H9 (cell line): ENCODE measurements around the gene HAUS6. TPM values are rescaled to one million over a fixed set of nuclear protein-coding genes. Genes with fewer than 3 reads are reported as not detected.

ENCODE experiments used
- DNase-seq: peaks from one replicate; pipeline ENCODE4 v3.0.0-alpha.2; 2017
- H2AFZ ChIP-seq: one replicate; pipeline ENCODE4 v1.6.1; 2013; ENCODE audit warnings: mild to moderate bottlenecking, low read length, control low read depth, moderate library complexity
- H2AK5ac ChIP-seq: 2 replicates; pipeline ENCODE4 v1.6.1; 2013; ENCODE audit warnings: low read length, control low read depth, mixed read lengths; ENCODE audit not compliant: insufficient read length
- H2BK120ac ChIP-seq: one replicate; pipeline ENCODE4 v1.6.1; 2013; ENCODE audit warnings: low read depth, mild to moderate bottlenecking, low read length, control low read depth, inconsistent platforms; ENCODE audit not compliant: poor library complexity, severe bottlenecking
- H2BK12ac ChIP-seq: 2 replicates; pipeline ENCODE4 v1.6.1; 2013; ENCODE audit warnings: low read length, control low read depth, mixed read lengths, low read depth; ENCODE audit not compliant: insufficient read length
- H2BK15ac ChIP-seq: 2 replicates; pipeline ENCODE4 v1.6.1; 2013; ENCODE audit warnings: low read depth, low read length, control low read depth
- H2BK20ac ChIP-seq: one replicate; pipeline ENCODE4 v1.6.1; 2013; ENCODE audit warnings: low read depth, mild to moderate bottlenecking, low read length, control low read depth, inconsistent platforms; ENCODE audit not compliant: poor library complexity, severe bottlenecking
- H2BK5ac ChIP-seq: 2 replicates; pipeline ENCODE4 v1.6.1; 2013; ENCODE audit warnings: low read length, control low read depth, mixed read lengths; ENCODE audit not compliant: insufficient read length
- H3K14ac ChIP-seq: 2 replicates; pipeline ENCODE4 v1.6.1; 2013; ENCODE audit warnings: low read length, control low read depth; ENCODE audit not compliant: insufficient read depth
- H3K18ac ChIP-seq: 2 replicates; pipeline ENCODE4 v1.6.1; 2013; ENCODE audit warnings: low read depth, mild to moderate bottlenecking, mixed read lengths, low read length, control low read depth; ENCODE audit not compliant: insufficient read length
- H3K23ac ChIP-seq: 2 replicates; pipeline ENCODE4 v1.6.1; 2013; ENCODE audit warnings: low read length, control low read depth, mixed read lengths, low read depth; ENCODE audit not compliant: insufficient read length
- H3K23me2 ChIP-seq: 2 replicates; pipeline ENCODE4 v1.6.1; 2013; ENCODE audit warnings: low read depth, mild to moderate bottlenecking, mixed read lengths, low read length, control low read depth; ENCODE audit not compliant: insufficient read length, poor library complexity, severe bottlenecking
- H3K27ac ChIP-seq: 2 replicates; pipeline ENCODE4 v1.5.1; 2013; ENCODE audit warnings: low read length, control low read depth, mixed read lengths, low read depth; ENCODE audit not compliant: insufficient read length
- H3K27me3 ChIP-seq: 2 replicates; pipeline ENCODE4 v1.6.1; 2013; ENCODE audit warnings: low read length, control low read depth, inconsistent platforms; ENCODE audit not compliant: insufficient read depth
- H3K4ac ChIP-seq: 2 replicates; pipeline ENCODE4 v1.6.1; 2013; ENCODE audit warnings: low read depth, mild to moderate bottlenecking, control low read depth, inconsistent platforms, low read length, moderate library complexity
- H3K4me1 ChIP-seq: 2 replicates; pipeline ENCODE4 v1.6.1; 2013; ENCODE audit warnings: low read length, control low read depth, inconsistent platforms; ENCODE audit not compliant: insufficient read depth
- H3K4me2 ChIP-seq: 2 replicates; pipeline ENCODE4 v1.6.1; 2013; ENCODE audit warnings: low read length, control low read depth, mixed read lengths; ENCODE audit not compliant: insufficient read length, insufficient read depth
- H3K56ac ChIP-seq: 2 replicates; pipeline ENCODE4 v1.6.1; 2013; ENCODE audit warnings: low read depth, mild to moderate bottlenecking, mixed read lengths, low read length, control low read depth; ENCODE audit not compliant: insufficient read length
- H3K79me1 ChIP-seq: 2 replicates; pipeline ENCODE4 v1.6.1; 2013; ENCODE audit warnings: low read depth, mild to moderate bottlenecking, moderate library complexity, low read length, control low read depth, inconsistent platforms; ENCODE audit not compliant: insufficient read depth, poor library complexity, severe bottlenecking
- H3K79me2 ChIP-seq: 2 replicates; pipeline ENCODE4 v1.6.1; 2013; ENCODE audit warnings: low read length, control low read depth, inconsistent platforms; ENCODE audit not compliant: insufficient read depth
- H3K9ac ChIP-seq: 2 replicates; pipeline ENCODE4 v1.6.1; 2013; ENCODE audit warnings: low read length, control low read depth, mixed read lengths; ENCODE audit not compliant: insufficient read length; ENCODE audit errors: extremely low read depth
- H3K9me3 ChIP-seq: one replicate; pipeline ENCODE4 v1.6.1; 2013; ENCODE audit warnings: low read depth, low read length, inconsistent platforms; ENCODE audit not compliant: control insufficient read depth
- H3T11ph ChIP-seq: one replicate; pipeline ENCODE4 v1.6.1; 2013; ENCODE audit warnings: mild to moderate bottlenecking, low read length, control low read depth, inconsistent platforms
- H4K20me1 ChIP-seq: one replicate; pipeline ENCODE4 v1.6.1; 2013; ENCODE audit not compliant: control insufficient read depth, insufficient read length, insufficient read depth
- H4K5ac ChIP-seq: 2 replicates; pipeline ENCODE4 v1.6.1; 2013; ENCODE audit warnings: low read depth, mild to moderate bottlenecking, mixed read lengths, low read length, control low read depth; ENCODE audit not compliant: insufficient read length
- H4K8ac ChIP-seq: replicated peaks from 2 replicates; pipeline ENCODE4 v1.6.1; 2013; ENCODE audit warnings: low read length, control low read depth, mixed read lengths, low read depth; ENCODE audit not compliant: insufficient read length
- H4K91ac ChIP-seq: 2 replicates; pipeline ENCODE4 v1.6.1; 2013; ENCODE audit warnings: low read depth, mild to moderate bottlenecking, moderate library complexity, mixed read lengths, low read length, control low read depth; ENCODE audit not compliant: insufficient read length
- H3K27ac Mint-ChIP-seq, 3 experiments: 2 replicates in 2 of 3; 3 replicates in 1 of 3; pipeline ENCODE4 v1.8.0; 2020 to 2021; ENCODE audit warnings: mixed read lengths in 3 of 3, mild to moderate bottlenecking in 1 of 3, moderate library complexity in 1 of 3
- H3K27me3 Mint-ChIP-seq: 2 replicates; pipeline ENCODE4 v1.8.0; 2021; ENCODE audit warnings: low read depth, mild to moderate bottlenecking, moderate library complexity, mixed read lengths
- H3K36me3 Mint-ChIP-seq, 3 experiments: 2 replicates in 2 of 3; 3 replicates in 1 of 3; pipeline ENCODE4 v1.8.0; 2020 to 2021; ENCODE audit warnings: low read depth in 3 of 3, mixed read lengths in 3 of 3; ENCODE audit not compliant: insufficient read depth in 1 of 3
- H3K4me1 Mint-ChIP-seq, 2 experiments: 2 replicates each; pipeline ENCODE4 v1.8.0; 2020; ENCODE audit warnings: mixed read lengths in 2 of 2
- H3K4me3 Mint-ChIP-seq, 2 experiments: 2 replicates in 1 of 2; 3 replicates in 1 of 2; pipeline ENCODE4 v1.8.0; 2020 to 2021; ENCODE audit warnings: mild to moderate bottlenecking in 2 of 2, mixed read lengths in 2 of 2, moderate library complexity in 1 of 2
- H3K9me3 Mint-ChIP-seq, 2 experiments: 2 replicates in 1 of 2; 3 replicates in 1 of 2; pipeline ENCODE4 v1.8.0; 2020; ENCODE audit warnings: mild to moderate bottlenecking in 2 of 2, mixed read lengths in 2 of 2, moderate library complexity in 1 of 2
- CTCF ChIP-seq: fragments of 200-600 bp; sonication (generic); conservative IDR thresholded peaks from 3 replicates; pipeline ENCODE4 v1.8.0; 2021; ENCODE audit warnings: antibody characterized with exemption, mild to moderate bottlenecking
- total RNA-seq: library from RNA; stranded (reverse); gene quantifications from 2 replicates; pipeline ENCODE4 v1.2.1, GENCODE V29; 2021

Gene HAUS6
- total RNA-seq, 1 experiment from 2014 or later, result 42.3 TPM

GRCh38 chr9:19108038-19108437, 5.3 kb upstream of the HAUS6 start:
- no peak for TF ChIP-seq CTCF
- Mint-ChIP-seq H3K36me3 (no peaks in the 10 kb centered on the region), H3K27ac (no peak overlapping the region), H3K27me3 (no peaks in the 10 kb centered on the region), H3K4me3 (no peak overlapping the region), H3K4me1 (peaks cover 0 to 4% of the 10 kb centered on the region in 2 experiments; a peak in 2 of 4 replicates), H3K9me3 (no peaks in the 10 kb centered on the region)
- no peak for DNase-seq
- Histone ChIP-seq H3K27ac (no peak overlapping the region), H2BK120ac (no peak overlapping the region), H3K9me3 (no peaks in the 10 kb centered on the region), H3K23me2 (no peaks in the 10 kb centered on the region), H2AFZ (no peak overlapping the region), H2BK12ac (no peak overlapping the region), H3K4me2 (no peak overlapping the region), H3K27me3 (no peaks in the 10 kb centered on the region), H4K91ac (no peak overlapping the region), H4K20me1 (no peaks in the 10 kb centered on the region), H3T11ph (no peak overlapping the region), H2BK15ac (no peak overlapping the region), H3K4me1 (peaks cover 2% of the 10 kb centered on the region; the same call in 1 of the 2 replicates), H3K79me2 (no peaks in the 10 kb centered on the region), H4K5ac (no peak overlapping the region), H2BK5ac (no peak overlapping the region), H3K18ac (no peak overlapping the region), H3K14ac (no peak overlapping the region), H3K79me1 (no peaks in the 10 kb centered on the region), H3K56ac (no peak overlapping the region), H2BK20ac (no peak overlapping the region), H3K9ac (no peak overlapping the region), H2AK5ac (no peak overlapping the region), H3K4ac (no peak overlapping the region), H4K8ac (no peak overlapping the region), H3K23ac (no peak overlapping the region)
